GM23338 (cell line): ENCODE measurements around the gene MYO18A. TPM values are rescaled to one million over a fixed set of nuclear protein-coding genes. Genes with fewer than 3 reads are reported as not detected.
A peak's percentile ranks its signal among the peaks of the same experiment; 100 is the strongest.

Experiments used
- ATAC-seq: fragments of 200-7000 bp; cut with Tn5 transposase; 3 replicates; pipeline ENCODE4 v1.9.1; 2020
- DNase-seq: peaks from one replicate; pipeline ENCODE4 v3.0.0-alpha.2; 2015; ENCODE audit warnings: low spot score
- H2AFZ ChIP-seq: fragments of 200-600 bp; sonication (generic); 2 replicates; pipeline ENCODE4 v1.8.0; 2016; ENCODE audit warnings: antibody characterized with exemption, mild to moderate bottlenecking, moderate library complexity
- H3F3A ChIP-seq: fragments of 200-600 bp; sonication (generic); replicated peaks from 2 replicates; pipeline ENCODE4 v1.8.0; 2017; ENCODE audit warnings: antibody characterized with exemption, mixed run types, low read depth
- H3K27ac ChIP-seq: fragments of 200-600 bp; sonication (generic); 2 replicates; pipeline ENCODE4 v1.6.1; 2016; ENCODE audit warnings: low read depth
- H3K27me3 ChIP-seq: fragments of 200-600 bp; sonication (generic); 2 replicates; pipeline ENCODE4 v1.8.0; 2016; ENCODE audit warnings: mild to moderate bottlenecking, mixed run types, moderate library complexity; ENCODE audit not compliant: insufficient read depth
- H3K36me3 ChIP-seq: fragments of 200-600 bp; sonication (generic); 2 replicates; pipeline ENCODE4 v1.8.0; 2016; ENCODE audit warnings: mild to moderate bottlenecking; ENCODE audit not compliant: insufficient read depth
- H3K4me1 ChIP-seq: fragments of 200-600 bp; sonication (generic); 2 replicates; pipeline ENCODE4 v1.8.0; 2016; ENCODE audit warnings: mild to moderate bottlenecking, moderate library complexity; ENCODE audit not compliant: insufficient read depth
- H3K4me2 ChIP-seq: fragments of 200-600 bp; sonication (generic); 2 replicates; pipeline ENCODE4 v1.7.1; 2017; ENCODE audit warnings: mixed run types
- H3K4me3 ChIP-seq: fragments of 200-600 bp; sonication (generic); 2 replicates; pipeline ENCODE4 v1.6.1; 2016; ENCODE audit warnings: mixed run types
- H3K79me2 ChIP-seq: fragments of 200-600 bp; sonication (generic); replicated peaks from 2 replicates; pipeline ENCODE4 v1.8.0; 2017; ENCODE audit warnings: mild to moderate bottlenecking; ENCODE audit not compliant: insufficient read depth
- H3K9me2 ChIP-seq: fragments of 200-600 bp; sonication (generic); 2 replicates; pipeline ENCODE4 v1.8.0; 2017; ENCODE audit not compliant: insufficient read depth
- H4K20me1 ChIP-seq: fragments of 200-600 bp; sonication (generic); replicated peaks from 2 replicates; pipeline ENCODE4 v1.8.0; 2017; ENCODE audit warnings: mild to moderate bottlenecking; ENCODE audit not compliant: insufficient read depth
- H3K27ac Mint-ChIP-seq: 2 replicates; pipeline ENCODE4 v1.8.0; 2020; ENCODE audit warnings: inconsistent platforms, mild to moderate bottlenecking, moderate library complexity, mixed read lengths
- H3K27me3 Mint-ChIP-seq: 3 replicates; pipeline ENCODE4 v1.8.0; 2022; ENCODE audit warnings: low read depth, mild to moderate bottlenecking, moderate library complexity, mixed read lengths, inconsistent platforms; ENCODE audit not compliant: insufficient read depth, poor library complexity
- H3K36me3 Mint-ChIP-seq: 3 replicates; pipeline ENCODE4 v1.8.0; 2021; ENCODE audit warnings: low read depth, mild to moderate bottlenecking, inconsistent platforms, moderate library complexity, mixed read lengths
- H3K4me1 Mint-ChIP-seq: 3 replicates; pipeline ENCODE4 v1.8.0; 2020; ENCODE audit warnings: mild to moderate bottlenecking, inconsistent platforms, mixed read lengths
- H3K4me3 Mint-ChIP-seq: 3 replicates; pipeline ENCODE4 v1.8.0; 2021; ENCODE audit warnings: moderate library complexity, mild to moderate bottlenecking, inconsistent platforms, mixed read lengths
- H3K9me3 Mint-ChIP-seq: 3 replicates; pipeline ENCODE4 v1.8.0; 2020; ENCODE audit warnings: moderate library complexity, mild to moderate bottlenecking, inconsistent platforms, mixed read lengths
- CTCF ChIP-seq, 2 experiments: fragments of 200-600 bp in 1 of 2; sonication (generic) in 1 of 2; conservative IDR thresholded peaks; 2 replicates each; pipeline versions ENCODE4 v1.5.1 to v1.6.1; 2016 to 2017; ENCODE audit warnings: antibody characterized with exemption in 2 of 2, low read depth in 2 of 2, mild to moderate bottlenecking in 2 of 2, moderate library complexity in 1 of 2
- EZH2 ChIP-seq: fragments of 200-600 bp; sonication (generic); IDR thresholded peaks from one replicate; pipeline ENCODE4 v1.8.0; 2017; ENCODE audit warnings: antibody characterized with exemption, mild to moderate bottlenecking, low read depth; ENCODE audit not compliant: unreplicated experiment
- JUNB ChIP-seq: IDR thresholded peaks from one replicate; pipeline ENCODE4 v1.6.1; 2016; ENCODE audit warnings: antibody characterized with exemption; ENCODE audit not compliant: unreplicated experiment
- NANOG ChIP-seq: IDR thresholded peaks from 2 replicates; pipeline ENCODE4 v1.6.1; 2016; ENCODE audit warnings: antibody characterized with exemption, borderline replicate concordance
- ZNF331 ChIP-seq: fragments of 250-450 bp; sonication (Bioruptor Pico); IDR thresholded peaks from 2 replicates; pipeline ENCODE4 v1.5.0; 2020; ENCODE audit warnings: low read depth, mild to moderate bottlenecking, moderate library complexity
- polyA plus RNA-seq: library from polyadenylated mRNA; unstranded; fragments of >200 nt; fragmentation: Nextera tagmentation; extraction: Ambion mirVana; gene quantifications from 2 replicates; pipeline ENCODE4 v1.2.1, GENCODE V29; 2016
- total RNA-seq: library from RNA; depleted of rRNA; stranded (reverse); fragments of >200 nt; shearing (Covaris generic); gene quantifications from 2 replicates; pipeline ENCODE4 v1.2.3, GENCODE V29; 2014
- TF ChIP-seq, protein P1 (sequence below): IDR thresholded peaks from 2 replicates; pipeline ENCODE4 v1.6.1; 2016; ENCODE audit warnings: antibody characterized with exemption
- TF ChIP-seq, protein P2 (sequence below): IDR thresholded peaks from one replicate; pipeline ENCODE4 v1.6.1; 2018; ENCODE audit warnings: antibody characterized with exemption; ENCODE audit not compliant: unreplicated experiment

Gene MYO18A
- total and polyA plus RNA-seq, 2 experiments from 2014 or later: 18.3 to 37.5 TPM

DNA sequence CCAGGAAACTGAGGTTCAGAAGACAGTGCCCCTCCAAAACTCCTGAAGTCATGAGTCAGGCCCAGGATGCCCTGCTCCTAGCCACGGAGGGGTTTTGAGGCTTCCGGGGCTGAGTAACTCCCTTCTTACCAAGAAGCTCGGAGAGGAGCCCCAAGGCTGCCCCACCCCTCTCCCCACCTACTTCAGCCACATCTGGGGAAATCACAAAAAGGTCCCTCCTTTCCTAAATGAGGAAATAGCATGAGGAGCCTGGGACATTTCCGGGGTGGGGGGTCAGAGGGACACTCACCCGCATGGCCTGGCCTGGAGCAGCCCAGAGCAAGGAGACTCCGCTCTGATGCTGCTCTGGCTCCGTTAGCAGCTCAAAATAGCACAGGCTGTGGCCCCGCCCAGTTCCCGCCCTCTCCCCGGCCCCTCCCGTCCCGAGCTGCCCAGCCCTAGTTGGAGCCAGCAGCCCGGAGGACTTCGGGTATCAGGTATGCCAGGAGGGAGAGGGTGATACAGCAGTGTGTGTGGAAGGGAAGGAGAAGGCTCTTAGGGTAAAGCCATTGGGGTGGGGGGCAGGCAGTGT is 40.1 kb downstream of the MYO18A start:
- H4K20me1 ChIP-seq: peaks cover 11% of the 10 kb centered on the region; the same call in 1 of the 2 replicates
- peaks cover 14% of the 10 kb centered on the region for H3K79me2 ChIP-seq
- peak; percentile 90 for ATAC-seq
- H3F3A ChIP-seq: peaks cover 5% of the 10 kb centered on the region; the same call in 1 of the 2 replicates
- peaks cover 37% of the 10 kb centered on the region for H3K4me1 ChIP-seq
- H3K4me3 Mint-ChIP-seq: peak overlapping the region; percentile 26; the same call in 1 of the 3 replicates
- peak; percentile 89 for DNase-seq
- no peaks in the 10 kb centered on the region; the same call in 2 of the 3 replicates for H3K36me3 Mint-ChIP-seq
- peak overlapping the region; percentile 89 for H3K27ac Mint-ChIP-seq
- no peaks in the 10 kb centered on the region; the same call in 1 of the 2 replicates for H3K36me3 ChIP-seq
- no peak overlapping the region for H2AFZ ChIP-seq
- no peaks in the 10 kb centered on the region for H3K9me2 ChIP-seq
- H3K4me3 ChIP-seq: peak overlapping the region; percentile 23; the same call in 1 of the 2 replicates
- TF ChIP-seq JUNB: no peak
- peak overlapping the region; percentile 58; the same call in 1 of the 2 replicates for H3K4me2 ChIP-seq
- H3K27me3 ChIP-seq: no peaks in the 10 kb centered on the region
- H3K27me3 Mint-ChIP-seq: peaks cover 7% of the 10 kb centered on the region
- no peaks in the 10 kb centered on the region for H3K9me3 Mint-ChIP-seq
- peaks cover 43% of the 10 kb centered on the region for H3K4me1 Mint-ChIP-seq
- H3K27ac ChIP-seq: no peak overlapping the region

- Mint-ChIP-seq H3K4me1 (peaks cover 42% of the 10 kb centered on the region), H3K36me3 (no peaks in the 10 kb centered on the region; the same call in 2 of the 3 replicates), H3K4me3 (no peak overlapping the region), H3K27me3 (peaks cover 6% of the 10 kb centered on the region), H3K27ac (no peak overlapping the region), H3K9me3 (no peaks in the 10 kb centered on the region)
- Histone ChIP-seq H3K4me3 (no peak overlapping the region), H3K36me3 (no peaks in the 10 kb centered on the region), H2AFZ (no peak overlapping the region), H4K20me1 (peaks cover under 1% of the 10 kb centered on the region; the same call in 1 of the 2 replicates), H3K27me3 (no peaks in the 10 kb centered on the region), H3K9me2 (no peaks in the 10 kb centered on the region), H3K4me1 (peaks cover 34% of the 10 kb centered on the region), H3K27ac (no peak overlapping the region), H3K79me2 (peaks cover 6% of the 10 kb centered on the region), H3F3A (peaks cover 5% of the 10 kb centered on the region; the same call in 1 of the 2 replicates), H3K4me2 (peak overlapping the region; percentile 64; the same call in 1 of the 2 replicates)
- no peak for DNase-seq
- no peak for ATAC-seq
- TF ChIP-seq JUNB: no peak
- TF ChIP-seq ZNF331 (CRISPR knock-in tag): no peak
- no peak for TF ChIP-seq CTCF (conservative IDR thresholded peaks at IDR 0.05; ENCODE audit: low read depth in 2 of 2)
- no peak for TF ChIP-seq NANOG
- TF ChIP-seq EZH2: no peak
- TF ChIP-seq, protein P1, sequence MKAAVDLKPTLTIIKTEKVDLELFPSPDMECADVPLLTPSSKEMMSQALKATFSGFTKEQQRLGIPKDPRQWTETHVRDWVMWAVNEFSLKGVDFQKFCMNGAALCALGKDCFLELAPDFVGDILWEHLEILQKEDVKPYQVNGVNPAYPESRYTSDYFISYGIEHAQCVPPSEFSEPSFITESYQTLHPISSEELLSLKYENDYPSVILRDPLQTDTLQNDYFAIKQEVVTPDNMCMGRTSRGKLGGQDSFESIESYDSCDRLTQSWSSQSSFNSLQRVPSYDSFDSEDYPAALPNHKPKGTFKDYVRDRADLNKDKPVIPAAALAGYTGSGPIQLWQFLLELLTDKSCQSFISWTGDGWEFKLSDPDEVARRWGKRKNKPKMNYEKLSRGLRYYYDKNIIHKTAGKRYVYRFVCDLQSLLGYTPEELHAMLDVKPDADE: no peak
- TF ChIP-seq, protein P2, sequence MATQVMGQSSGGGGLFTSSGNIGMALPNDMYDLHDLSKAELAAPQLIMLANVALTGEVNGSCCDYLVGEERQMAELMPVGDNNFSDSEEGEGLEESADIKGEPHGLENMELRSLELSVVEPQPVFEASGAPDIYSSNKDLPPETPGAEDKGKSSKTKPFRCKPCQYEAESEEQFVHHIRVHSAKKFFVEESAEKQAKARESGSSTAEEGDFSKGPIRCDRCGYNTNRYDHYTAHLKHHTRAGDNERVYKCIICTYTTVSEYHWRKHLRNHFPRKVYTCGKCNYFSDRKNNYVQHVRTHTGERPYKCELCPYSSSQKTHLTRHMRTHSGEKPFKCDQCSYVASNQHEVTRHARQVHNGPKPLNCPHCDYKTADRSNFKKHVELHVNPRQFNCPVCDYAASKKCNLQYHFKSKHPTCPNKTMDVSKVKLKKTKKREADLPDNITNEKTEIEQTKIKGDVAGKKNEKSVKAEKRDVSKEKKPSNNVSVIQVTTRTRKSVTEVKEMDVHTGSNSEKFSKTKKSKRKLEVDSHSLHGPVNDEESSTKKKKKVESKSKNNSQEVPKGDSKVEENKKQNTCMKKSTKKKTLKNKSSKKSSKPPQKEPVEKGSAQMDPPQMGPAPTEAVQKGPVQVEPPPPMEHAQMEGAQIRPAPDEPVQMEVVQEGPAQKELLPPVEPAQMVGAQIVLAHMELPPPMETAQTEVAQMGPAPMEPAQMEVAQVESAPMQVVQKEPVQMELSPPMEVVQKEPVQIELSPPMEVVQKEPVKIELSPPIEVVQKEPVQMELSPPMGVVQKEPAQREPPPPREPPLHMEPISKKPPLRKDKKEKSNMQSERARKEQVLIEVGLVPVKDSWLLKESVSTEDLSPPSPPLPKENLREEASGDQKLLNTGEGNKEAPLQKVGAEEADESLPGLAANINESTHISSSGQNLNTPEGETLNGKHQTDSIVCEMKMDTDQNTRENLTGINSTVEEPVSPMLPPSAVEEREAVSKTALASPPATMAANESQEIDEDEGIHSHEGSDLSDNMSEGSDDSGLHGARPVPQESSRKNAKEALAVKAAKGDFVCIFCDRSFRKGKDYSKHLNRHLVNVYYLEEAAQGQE: no peak
Measured at GRCh38 chr17:29138971-29139691, 41.1 kb downstream of the MYO18A start.
